Activated CD8-positive, alpha-beta memory T cell treated with anti-CD3 and anti-CD28 coated beads for 48 hours (primary cell): ENCODE measurements around the gene SF3B2.
A peak's percentile ranks its signal among the peaks of the same experiment; 100 is the strongest.
"Not testable (repeated sequence)": the region's sequence is repeated elsewhere in the genome, so short reads cannot be mapped to it uniquely, and the experiment has no call there.

Experiments
- DNase-seq, 3 experiments: peaks; one replicate each; pipeline ENCODE4 v3.0.0-alpha.2; 2020; ENCODE audit warnings: low read depth in 2 of 3, low spot score in 2 of 3

Gene SF3B2, protein sequence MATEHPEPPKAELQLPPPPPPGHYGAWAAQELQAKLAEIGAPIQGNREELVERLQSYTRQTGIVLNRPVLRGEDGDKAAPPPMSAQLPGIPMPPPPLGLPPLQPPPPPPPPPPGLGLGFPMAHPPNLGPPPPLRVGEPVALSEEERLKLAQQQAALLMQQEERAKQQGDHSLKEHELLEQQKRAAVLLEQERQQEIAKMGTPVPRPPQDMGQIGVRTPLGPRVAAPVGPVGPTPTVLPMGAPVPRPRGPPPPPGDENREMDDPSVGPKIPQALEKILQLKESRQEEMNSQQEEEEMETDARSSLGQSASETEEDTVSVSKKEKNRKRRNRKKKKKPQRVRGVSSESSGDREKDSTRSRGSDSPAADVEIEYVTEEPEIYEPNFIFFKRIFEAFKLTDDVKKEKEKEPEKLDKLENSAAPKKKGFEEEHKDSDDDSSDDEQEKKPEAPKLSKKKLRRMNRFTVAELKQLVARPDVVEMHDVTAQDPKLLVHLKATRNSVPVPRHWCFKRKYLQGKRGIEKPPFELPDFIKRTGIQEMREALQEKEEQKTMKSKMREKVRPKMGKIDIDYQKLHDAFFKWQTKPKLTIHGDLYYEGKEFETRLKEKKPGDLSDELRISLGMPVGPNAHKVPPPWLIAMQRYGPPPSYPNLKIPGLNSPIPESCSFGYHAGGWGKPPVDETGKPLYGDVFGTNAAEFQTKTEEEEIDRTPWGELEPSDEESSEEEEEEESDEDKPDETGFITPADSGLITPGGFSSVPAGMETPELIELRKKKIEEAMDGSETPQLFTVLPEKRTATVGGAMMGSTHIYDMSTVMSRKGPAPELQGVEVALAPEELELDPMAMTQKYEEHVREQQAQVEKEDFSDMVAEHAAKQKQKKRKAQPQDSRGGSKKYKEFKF

DNA sequence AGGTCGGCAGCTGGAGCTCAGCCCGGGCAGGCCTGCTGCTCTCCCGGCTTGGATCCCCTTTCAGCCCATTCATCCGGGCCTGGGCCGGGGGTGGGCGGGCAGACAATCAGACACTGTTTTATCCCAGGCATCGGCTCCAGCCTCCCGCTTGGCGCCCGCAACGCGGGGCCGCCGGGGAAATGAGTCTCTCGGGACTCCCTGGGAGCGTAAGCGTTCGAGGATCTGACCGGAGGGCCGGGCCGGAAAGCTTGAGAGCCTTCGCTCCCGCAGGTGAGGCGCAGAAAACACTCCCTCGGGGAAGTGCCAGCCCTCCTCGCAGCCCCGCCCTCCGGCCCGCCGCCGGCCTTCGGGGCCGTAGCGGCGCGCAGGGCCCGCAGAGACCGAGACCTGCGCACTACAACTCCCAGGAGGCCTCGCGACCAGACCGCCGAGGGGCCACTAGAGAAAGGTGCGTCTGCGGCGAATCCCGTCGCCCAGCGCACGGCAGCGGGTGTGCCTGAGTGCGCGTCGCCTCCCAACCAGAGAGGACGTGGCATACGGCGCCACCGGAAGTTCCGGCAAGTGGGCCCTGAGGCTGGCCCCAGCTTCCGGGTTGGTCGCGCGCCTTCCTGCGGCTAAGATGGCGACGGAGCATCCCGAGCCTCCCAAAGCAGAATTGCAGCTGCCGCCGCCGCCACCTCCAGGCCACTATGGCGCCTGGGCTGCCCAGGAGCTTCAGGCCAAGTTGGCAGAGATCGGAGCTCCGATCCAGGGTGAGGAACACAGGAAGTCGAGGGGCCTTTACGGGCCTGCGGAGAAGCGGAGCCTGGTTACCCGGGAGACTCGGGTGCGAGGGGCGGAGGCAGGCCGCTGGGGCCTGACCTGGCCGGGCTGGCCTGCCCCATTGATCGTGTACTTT is at the start of gene SF3B2:
TSS of gene SF3B2 (plus strand) at position 599 of the 898 bp plus-strand sequence. CDS start at position 620, 21 bp downstream.
- peak; percentile 80 to 98 (median 89) for DNase-seq

GRCh38 chr11:66002648-66003225 is 49.4 kb upstream of the SF3B2 start:
- DNase-seq = no peak

- DNase-seq = no peak
Measured at GRCh38 chr11:66003291-66003690, 48.9 kb upstream of the SF3B2 start.

- DNase-seq = no peak
Measured at GRCh38 chr11:66004186-66004585, 48.0 kb upstream of the SF3B2 start.

- no peak for DNase-seq
Measured at GRCh38 chr11:66006134-66006890, 45.9 kb upstream of the SF3B2 start.

DNA sequence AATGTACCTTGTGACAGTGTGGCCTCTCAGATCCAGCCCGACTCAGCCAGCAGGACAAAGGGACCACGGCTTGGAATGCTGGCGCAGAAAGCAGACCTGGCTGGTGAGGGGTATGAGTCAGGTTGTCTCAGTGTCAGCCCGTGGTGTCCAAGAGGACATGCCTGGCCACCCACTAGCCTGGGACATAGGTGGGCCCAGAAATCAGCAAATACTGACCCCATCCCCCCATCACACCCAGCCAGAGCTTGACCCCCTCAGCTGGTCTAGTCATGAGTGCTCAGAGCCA is 45.3 kb upstream of the SF3B2 start:
- DNase-seq = no peak

GRCh38 chr11:66007201-66007634 is 44.9 kb upstream of the SF3B2 start:
- no peak for DNase-seq

DNA sequence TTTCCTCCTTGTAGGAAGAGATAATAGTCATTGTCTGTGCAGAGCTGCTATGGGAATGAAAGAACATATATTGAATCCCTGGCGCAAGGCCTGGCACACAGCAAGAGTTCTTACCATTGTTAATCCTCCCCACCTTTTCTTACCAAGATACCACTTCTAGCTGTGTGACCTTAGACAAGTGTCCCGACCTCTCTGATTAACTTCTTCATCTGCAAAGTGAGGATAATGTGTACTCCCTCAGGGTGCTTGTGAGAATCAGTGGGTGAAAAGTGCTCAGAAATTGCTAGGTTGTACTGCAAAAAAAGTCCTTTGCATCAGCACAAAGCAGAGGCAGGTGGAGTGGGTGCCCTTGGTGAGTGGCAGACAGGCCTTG is 44.1 kb upstream of the SF3B2 start:
- no peak for DNase-seq

GRCh38 chr11:66008468-66009101 is 43.6 kb upstream of the SF3B2 start:
- DNase-seq = no peak

- DNase-seq = not testable (repeated sequence)
Measured at GRCh38 chr11:66010036-66010435, 42.1 kb upstream of the SF3B2 start.

GRCh38 chr11:66011239-66011784 is 40.9 kb upstream of the SF3B2 start:
- no peak for DNase-seq

DNA sequence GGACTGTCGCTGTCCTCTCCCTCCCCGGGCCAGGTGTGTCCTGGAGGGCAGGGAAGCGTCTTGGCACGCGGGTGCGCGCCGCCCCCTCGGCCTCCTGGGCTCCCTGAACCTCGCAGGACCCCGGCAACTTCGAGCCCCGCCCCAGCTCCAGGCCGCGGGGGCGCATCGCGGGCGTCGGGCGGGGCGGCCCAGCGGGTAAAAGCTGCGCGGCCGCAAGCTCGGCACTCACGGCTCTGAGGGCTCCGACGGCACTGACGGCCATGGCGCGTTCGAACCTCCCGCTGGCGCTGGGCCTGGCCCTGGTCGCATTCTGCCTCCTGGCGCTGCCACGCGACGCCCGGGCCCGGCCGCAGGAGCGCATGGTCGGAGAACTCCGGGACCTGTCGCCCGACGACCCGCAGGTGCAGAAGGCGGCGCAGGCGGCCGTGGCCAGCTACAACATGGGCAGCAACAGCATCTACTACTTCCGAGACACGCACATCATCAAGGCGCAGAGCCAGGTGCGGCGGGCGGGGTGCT is 40.3 kb upstream of the SF3B2 start, which contains the start of gene CST6:
TSS of gene CST6 (plus strand) at position 224 of the 519 bp plus-strand sequence. CDS start at position 261, 37 bp downstream.
- no peak for DNase-seq

DNA sequence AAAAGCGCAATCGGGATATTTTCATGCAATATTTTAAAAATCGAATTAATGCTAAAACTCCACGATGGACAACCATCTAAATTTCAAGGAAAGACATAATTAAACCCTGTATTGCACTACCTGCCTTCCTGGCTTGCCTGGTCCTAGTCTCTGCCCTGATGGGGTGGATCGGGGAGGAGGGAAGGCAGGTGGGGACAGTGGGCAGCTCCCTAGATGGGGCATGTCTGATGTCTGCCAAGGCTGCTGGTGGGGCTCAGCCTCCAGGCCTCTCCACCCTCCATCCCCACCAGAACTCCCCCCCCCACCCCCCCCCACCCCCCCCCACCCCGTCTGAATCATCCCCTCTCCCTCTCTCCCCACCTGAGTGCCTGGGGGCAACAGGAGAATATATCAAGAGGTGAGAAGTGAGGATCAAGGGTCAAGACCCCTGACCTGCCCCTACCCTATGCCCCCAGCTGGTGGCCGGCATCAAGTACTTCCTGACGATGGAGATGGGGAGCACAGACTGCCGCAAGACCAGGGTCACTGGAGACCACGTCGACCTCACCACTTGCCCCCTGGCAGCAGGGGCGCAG is 39.7 kb upstream of the SF3B2 start:
- no peak for DNase-seq

- DNase-seq = no peak
Measured at GRCh38 chr11:66012946-66013761, 39.0 kb upstream of the SF3B2 start.

- no peak for DNase-seq
Measured at GRCh38 chr11:66013762-66014100, 38.4 kb upstream of the SF3B2 start.

- DNase-seq = no peak
Measured at GRCh38 chr11:66014804-66015453, 37.2 kb upstream of the SF3B2 start.

DNA sequence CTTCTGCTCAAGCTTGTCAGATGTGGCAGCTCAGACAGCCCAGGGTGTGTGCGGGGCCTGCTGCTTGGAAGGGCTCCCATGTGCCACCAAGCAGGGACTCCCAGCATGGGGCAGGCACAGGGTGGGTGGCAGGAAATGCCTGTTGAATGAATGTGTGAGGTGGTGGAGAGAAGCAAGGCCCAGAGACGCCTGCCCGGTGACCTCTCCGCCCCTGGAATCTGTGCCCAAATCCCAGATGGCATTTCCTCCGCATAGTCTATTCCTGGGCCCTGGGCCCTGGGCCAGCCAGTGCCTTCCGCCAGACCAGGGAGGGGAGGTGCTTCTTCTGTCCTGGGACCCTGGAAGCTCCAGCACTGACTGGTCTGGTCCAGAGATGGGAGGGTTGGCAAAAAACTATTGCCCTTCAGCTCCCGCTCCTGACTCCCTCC is 36.7 kb upstream of the SF3B2 start:
- DNase-seq = no peak
